SH-SY5Y (cell line): ENCODE measurements around the gene EPHA10.

ENCODE experiments used
- GATA2 ChIP-seq: IDR thresholded peaks from 2 replicates; pipeline ENCODE4 v1.6.1; 2011; ENCODE audit warnings: mild to moderate bottlenecking, low read depth, low read length
- GATA3 ChIP-seq: IDR thresholded peaks from 2 replicates; pipeline ENCODE4 v1.6.1; 2011; ENCODE audit warnings: low read depth, mild to moderate bottlenecking, low read length, moderate library complexity

Gene EPHA10

DNA sequence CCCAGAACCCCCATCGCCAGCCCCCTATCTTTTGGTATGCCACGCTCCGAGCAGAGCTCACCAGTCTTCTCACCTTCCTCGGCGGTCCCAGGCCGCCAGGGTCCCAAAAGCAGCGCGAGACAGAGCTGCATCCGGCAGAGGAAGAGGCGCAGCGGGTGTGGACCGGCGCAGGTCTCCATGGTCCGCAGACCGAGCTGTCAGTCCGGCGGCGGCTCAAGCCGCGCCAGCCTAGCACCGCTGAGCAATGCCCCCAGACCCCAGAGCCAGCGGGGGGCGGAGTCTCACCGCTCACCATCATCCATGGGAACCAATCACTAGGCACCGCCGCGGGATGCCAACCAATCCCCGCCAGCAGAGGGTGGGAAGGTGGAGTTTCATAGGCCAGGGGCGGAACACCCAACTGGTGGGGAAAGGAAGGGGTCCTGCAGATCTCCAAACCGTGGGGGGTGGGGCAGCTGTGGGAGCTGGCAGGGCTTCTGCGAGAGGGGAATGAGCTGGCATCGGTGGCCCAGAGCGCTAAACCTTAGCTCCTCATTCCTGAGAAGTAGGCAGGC lies at the start of gene EPHA10:
Gene EPHA10 (minus strand): TSS at position 233 of the 554 bp plus-strand sequence. CDS start 54 bp downstream, at position 179.
- TF ChIP-seq GATA3 (no peak), GATA2 (no peak)

DNA sequence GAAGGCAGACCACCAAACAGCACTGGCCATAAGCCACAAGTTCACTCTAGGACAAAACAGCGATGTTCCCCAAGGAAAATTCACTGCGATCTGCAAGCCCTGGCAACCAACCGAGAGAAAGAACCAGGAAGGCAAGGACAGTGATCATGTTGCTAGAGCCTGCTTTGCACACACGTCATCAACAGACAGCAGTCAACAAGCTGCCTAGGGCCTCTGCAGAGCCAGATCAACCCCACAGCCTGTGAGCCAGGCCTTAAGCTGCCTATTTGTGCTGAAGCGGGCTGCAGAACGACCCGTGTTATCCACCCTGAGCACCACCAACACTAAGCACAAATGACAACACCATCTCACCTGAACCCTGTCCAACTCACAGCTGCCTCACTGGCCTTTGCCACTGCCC lies 49.3 kb upstream of the EPHA10 start:
- TF ChIP-seq GATA3 (no peak), GATA2 (no peak)

DNA sequence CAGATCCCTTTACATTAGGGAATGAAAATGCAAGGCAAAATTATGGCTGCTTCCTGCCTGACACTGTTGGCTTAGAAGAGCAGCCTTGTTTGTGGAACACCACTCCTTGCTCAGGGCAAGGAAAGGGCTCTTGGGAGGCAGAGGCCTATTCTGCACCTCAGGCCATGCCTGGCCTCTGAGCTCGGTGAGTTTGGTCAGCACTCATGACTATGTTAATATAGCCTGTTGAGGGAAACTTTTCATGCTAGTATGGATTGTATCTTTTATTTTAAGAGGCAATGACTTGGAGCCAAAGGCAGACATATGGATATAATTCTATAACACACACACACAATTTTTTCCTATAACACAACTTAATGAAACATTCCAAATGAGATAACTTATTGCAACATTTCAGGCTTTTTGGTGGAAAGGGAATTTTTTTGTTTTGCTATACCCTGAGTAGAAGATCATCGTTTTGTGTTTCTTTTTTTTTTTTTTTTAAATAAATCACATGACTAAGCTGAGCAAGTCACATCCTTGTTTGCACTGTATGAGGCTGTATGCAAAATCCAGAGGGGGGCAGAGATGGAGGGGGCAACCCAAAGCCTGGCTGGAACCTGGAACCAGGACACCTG lies 48.7 kb upstream of the EPHA10 start:
- no peak for TF ChIP-seq GATA2
- no peak for TF ChIP-seq GATA3

DNA sequence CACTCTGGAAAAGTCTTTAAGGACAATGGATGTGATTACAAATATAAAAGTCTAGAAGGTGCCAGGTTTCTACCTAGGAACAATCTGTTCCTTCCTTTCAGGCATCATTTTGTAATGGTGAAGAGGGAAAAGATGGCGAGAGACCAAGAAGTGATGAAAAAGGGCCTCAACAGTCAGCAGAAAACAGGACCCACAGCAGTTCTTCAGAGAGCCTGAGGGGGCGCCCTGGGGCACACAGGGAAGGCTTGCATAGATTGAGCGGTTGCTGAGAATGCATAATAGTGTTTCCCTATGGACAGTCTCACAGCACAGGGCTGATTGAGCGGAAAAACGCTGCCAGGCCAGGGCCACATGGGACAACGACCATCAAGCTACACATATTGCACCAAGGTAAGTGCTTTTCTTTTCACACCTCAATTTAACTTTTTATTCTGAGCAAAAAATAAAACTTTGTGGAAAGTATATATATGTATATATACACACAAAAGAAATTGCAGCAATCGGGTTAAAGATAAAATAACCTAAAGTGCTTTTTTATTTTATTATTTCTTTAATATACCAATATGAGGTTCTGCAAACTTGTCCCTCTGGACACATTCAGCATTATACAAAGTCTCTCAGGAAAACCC lies 46.2 kb upstream of the EPHA10 start:
- TF ChIP-seq GATA3 (no peak), GATA2 (no peak)

DNA sequence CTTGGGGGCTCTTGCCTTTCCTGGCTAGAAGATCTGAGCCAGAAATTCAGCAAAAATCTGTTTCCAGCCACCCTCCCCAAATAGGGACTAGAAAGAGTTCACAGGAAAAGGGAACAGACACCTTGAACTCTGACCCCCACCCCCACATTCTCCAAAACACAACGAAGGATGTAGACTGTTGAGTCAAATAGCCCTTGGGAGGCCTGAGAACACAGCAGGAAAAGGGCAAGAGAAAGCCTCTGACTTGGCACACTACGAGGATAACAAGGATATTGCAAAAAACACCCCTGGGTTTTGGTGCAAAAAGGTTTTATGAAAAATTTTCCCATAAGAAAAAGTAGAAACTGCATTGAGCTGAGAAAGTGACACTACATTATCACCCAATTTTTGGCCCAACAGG lies 45.0 kb upstream of the EPHA10 start:
- no peak for TF ChIP-seq GATA3
- no peak for TF ChIP-seq GATA2

DNA sequence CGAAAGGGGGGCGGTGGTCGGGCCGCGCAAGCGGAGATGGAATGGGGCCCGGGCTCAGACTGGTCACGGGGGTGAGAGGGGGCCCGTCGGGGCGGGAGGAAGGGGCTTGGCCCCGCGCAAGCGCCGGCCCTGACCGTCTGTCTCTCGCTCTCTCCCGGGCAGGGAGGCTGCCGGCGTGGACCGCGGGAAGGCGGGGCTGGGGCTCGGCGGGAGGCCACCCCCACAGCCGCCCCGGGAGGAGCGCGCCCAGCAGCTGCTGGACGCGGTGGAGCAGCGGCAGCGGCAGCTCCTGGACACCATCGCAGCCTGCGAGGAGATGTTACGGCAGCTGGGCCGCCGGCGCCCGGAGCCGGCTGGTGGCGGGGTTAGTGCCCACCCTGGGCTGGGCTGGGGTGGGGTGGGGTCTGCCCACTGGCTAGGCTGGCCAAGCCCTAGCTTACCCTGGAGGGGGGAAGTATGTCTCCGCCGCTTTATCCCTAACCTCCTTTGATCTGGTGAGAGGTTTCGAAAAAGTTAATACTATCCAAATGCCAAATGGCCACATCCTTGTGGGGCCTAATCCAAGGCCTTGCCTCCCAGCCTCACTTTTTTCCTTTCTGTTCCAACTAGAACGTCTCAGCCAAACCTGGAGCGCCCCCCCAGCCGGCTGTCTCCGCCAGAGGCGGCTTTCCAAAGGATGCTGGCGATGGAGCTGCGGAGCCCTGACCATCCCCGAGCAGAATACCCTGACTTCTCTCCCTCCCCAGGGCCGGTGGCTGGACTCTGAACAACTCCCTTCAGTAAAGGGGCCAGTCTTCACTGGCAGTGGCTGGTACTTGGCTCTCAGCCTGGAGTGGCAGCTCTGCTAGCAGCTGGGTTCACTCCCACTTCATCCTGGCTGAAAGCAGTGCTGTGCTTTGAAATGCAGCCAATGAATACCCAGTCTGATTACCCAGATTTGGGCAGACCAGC lies 43.7 kb upstream of the EPHA10 start:
- TF ChIP-seq GATA2 (no peak), GATA3 (no peak)

DNA sequence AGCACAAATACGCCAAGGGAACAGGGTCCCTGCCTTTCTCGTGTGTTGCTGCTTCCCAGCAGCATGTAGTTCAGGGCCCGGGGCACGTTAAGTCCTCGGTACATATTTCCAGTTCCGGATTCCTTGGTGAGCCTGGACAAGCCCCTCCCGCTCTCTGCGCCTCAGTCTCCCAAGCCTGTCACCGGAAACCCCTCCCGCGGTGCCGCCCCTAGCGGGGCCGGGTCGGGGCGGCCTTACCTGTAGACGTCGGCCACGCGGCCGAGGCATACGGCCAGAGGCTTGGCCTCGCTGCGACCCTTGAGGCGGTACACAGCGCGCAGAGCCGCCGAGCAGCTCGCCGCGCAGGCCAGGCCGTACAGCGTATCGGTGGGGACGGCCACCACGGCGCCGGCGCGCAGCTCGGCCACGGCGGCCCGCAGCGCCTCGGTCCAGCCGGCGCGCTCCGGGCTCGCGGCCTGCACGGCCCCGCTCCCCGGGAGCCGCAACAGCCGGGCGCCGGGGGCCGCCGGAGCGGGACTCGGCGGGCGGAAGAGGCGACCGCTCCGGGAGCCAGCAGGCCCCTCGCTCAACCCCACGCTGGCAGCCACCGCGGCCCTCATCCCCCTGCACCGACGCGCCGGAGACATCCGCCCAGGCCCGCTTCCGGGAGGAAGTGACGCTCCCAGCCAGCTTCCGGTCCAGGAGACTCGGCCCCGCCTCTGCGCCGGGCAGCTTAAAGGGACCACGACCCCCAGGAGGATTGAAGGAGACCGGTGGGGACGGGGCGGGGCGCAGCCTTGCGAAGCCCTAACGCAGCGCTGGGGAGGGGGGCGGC lies 42.8 kb upstream of the EPHA10 start, which contains the start of the genes C1orf122 and YRDC:
Gene C1orf122 (plus strand): TSS at position 236 of the 814 bp plus-strand sequence. CDS start 615 bp downstream, outside the sequence.
Gene YRDC (minus strand): TSS at position 654 of the 814 bp plus-strand sequence. CDS start 28 bp downstream, at position 626.
- TF ChIP-seq GATA3 (no peak), GATA2 (no peak)

DNA sequence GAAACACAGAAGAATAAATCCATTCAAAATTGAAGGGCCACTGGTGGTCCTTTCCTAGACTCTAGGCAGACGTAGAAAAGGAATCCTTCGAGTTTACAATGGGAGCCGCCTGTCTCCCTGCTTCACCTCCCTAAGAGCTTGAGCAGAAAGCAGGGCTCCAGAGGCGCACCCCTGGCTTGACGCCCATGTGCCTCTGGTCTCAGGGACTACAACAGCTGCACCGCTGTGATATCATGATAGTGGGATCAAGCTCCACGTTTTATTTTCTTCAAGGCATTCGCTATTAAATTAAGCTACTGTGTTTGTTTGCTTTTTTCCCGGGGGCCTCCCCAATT lies 42.3 kb upstream of the EPHA10 start:
- TF ChIP-seq GATA2 = no peak
- TF ChIP-seq GATA3 = no peak

DNA sequence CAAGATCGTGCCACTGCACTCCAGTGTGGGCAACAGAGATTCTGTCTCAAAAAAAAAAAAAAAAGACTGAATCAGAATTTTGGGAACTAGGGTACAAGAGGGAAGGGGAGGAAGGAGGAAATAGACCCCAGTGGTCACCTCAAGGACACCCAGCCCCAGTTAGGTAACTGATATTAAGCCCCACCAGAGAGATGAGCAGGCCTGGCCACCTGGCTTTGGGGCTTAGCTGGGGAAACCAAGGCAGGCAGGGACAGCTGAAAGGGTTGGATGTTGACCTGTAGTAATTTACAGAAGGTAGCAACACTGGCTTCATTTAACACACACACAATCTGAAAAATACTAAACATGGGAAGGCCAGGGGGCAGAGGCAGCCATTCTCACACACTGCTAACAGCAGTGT lies 37.5 kb upstream of the EPHA10 start:
- TF ChIP-seq GATA3 = no peak

DNA sequence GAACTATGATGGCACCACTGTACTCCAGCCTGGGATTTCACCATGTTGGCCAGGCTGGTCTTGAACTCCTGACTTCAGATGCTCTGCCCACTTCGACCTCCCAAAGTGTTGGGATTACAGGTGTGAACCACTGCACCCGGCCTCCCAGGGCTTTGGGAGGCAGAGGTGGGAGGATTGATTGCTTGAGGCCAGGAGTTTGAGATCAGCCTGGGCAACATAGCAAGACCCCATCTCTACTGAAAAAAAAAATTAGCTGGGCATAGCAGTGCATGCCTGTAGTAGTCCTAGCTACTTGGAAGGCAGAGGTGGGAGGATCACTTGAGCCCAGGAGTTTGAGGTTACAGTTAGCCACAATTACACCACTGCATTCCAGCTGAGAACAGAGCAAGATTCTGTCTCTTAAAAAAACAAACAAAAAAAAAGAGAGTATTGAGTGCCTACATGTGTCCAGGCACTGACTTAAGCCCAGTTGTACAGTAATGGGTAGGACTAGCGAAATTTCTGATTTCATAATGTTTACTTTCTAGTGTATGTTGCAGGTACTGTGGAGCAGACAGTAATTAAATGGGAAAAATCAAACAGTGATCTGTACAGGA lies 32.9 kb upstream of the EPHA10 start:
- TF ChIP-seq GATA2 (no peak), GATA3 (no peak)

DNA sequence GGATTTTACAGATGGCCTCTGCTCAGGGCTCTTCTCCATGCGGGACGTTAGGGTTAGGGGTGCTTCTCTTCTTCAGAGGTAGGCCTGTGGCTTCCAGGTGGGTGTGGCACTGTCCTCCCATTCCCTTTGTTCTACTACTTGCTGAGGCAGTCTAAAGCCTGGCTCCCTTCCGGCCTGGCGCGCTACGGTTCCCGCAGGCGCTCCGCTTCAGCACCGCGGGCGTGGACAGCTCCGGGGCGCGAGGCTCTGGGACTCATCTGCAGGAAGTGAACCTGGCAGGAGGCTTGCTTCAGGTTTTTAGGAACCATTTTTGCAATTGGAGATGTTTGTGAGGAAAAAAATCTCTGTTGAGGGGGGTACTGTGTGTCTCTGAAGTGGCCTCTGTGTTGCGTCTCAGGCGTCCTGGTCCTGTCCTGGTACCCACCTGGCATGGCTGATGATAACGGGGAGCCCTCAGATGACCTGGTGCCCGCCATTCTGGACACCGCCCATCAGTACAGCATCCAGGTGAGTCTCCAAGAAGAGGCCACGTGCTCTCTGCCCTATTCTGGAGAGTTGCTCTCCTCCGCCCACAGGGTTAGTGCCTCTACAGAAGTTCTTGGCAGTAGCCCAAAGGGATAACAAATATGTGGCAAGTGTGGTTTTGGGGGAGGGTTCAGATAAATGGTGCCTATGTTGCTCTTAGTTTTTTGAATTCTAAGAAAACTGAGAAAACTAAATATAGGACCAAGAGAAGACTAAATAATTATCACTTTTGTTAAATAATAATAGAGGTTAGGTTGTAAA lies 30.6 kb upstream of the EPHA10 start:
- TF ChIP-seq GATA3 (no peak), GATA2 (no peak)

DNA sequence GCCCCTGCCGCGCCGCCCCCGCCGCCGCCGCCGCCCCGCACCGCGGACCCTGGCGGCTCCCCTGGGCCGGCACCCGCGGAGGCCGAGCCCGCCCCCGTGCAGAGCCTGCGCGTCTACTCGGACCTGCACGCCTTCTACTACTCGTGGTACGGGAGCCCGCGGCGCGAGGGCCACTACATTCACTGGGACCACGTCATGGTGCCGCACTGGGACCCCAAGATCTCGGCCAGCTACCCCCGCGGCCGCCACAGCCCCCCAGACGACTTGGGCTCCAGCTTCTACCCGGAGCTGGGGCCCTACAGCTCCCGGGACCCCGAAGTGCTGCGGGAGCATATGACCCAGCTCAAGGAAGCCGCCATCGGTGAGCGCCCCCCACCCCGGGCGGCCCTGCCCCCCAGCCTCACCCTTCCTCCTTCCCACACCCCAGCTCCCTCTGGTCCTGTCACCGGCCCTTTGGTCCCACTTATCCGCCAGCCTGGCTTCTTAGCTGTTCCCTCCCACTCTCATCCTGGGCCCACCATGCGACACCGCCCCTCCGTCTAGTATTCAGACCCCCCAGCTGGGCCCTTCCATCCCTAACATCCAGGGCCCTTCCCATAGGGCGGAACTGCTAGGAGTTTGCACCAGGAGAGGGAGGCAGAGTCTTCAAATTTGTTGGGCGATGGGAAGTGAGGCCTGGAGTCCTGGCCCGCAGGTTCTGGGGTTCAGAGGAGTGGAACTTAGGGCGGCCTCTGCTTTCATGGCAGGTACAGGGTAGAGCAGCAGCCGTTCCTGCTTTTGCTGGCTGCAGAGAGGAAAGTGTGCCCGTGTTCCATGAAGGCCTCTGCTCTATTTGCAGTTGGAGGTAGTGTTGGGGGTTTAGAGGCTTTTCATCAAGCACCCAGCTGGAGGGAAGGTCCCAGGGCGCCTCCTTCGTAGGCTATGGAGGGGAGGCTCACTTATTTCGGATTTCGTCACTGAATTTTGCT lies 29.7 kb upstream of the EPHA10 start:
- TF ChIP-seq GATA3 = no peak
- no peak for TF ChIP-seq GATA2
